SHP77 treated with DMSO at 0.1 percent for 48 hours (cell line): ENCODE data around the gene CCDC78.

Source experiments
- DNase-seq: peaks from one replicate; lab custom pipeline; 2025; lab: John Stamatoyannopoulos, UW

The CCDC78 gene

DNA sequence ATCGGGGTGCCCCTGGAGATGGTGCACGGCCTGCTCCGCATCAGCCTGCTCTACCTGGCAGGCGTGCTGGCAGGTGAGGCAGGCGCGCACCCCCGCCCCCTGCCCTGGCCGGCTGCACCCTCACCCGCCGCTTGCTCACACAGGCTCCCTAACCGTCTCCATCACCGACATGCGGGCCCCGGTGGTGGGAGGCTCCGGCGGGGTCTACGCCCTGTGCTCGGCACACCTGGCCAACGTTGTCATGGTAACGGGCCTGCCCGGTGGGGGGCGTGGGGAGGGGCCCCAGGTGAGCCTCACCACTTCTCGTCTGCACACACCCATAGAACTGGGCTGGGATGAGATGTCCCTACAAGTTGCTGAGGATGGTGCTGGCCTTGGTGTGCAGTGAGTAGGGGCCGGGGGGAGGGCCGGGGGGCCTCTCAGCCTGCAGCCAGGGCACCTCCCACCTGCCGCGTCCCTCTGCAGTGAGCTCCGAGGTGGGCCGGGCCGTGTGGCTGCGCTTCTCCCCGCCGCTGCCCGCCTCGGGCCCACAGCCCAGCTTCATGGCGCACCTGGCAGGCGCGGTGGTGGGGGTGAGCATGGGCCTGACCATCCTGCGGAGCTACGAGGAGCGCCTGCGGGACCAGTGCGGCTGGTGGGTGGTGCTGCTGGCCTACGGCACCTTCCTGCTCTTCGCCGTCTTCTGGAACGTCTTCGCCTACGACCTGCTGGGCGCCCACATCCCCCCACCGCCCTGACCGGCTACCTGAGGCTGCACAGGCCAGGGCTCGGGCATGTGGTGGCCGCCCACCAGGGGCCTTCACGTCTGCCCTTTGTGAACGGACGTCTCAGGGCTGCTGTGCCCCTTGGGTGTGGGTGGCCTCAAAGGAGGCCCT is 48.7 kb downstream of the CCDC78 start:
- DNase-seq, result no peak

DNA sequence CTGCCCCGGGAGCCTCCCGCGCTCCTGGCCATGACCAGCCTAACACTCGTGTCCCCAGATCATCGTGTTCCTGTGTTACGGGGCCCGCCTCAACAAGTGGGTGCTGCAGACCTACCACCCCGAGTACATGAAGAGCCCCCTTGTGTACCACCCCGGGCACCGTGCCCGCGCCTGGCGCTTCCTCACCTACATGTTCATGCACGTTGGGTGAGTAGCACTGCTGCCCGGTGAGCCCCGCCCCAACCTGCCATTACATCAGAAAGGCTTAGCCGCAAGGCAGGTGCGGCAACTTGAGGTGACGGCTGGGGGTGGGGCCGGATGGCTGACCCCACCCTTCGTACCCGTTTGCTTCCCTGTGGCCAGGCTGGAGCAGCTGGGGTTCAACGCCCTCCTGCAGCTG is 49.3 kb downstream of the CCDC78 start:
- DNase-seq, result no peak

DNA sequence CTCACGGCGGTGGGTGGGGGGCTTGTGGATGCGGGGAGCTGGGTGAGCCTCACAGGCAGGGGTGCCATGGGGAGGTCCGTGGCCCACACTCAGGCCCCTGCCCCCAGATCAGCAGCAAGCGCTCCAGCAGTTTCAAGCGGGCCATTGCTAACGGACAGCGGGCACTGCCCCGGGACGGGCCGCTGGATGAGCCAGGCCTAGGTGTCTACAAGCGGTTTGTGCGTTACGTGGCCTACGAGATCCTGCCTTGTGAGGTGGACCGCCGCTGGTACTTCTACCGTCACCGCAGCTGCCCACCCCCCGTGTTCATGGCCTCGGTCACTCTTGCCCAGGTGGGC is 49.7 kb downstream of the CCDC78 start:
- DNase-seq, result no peak

DNA sequence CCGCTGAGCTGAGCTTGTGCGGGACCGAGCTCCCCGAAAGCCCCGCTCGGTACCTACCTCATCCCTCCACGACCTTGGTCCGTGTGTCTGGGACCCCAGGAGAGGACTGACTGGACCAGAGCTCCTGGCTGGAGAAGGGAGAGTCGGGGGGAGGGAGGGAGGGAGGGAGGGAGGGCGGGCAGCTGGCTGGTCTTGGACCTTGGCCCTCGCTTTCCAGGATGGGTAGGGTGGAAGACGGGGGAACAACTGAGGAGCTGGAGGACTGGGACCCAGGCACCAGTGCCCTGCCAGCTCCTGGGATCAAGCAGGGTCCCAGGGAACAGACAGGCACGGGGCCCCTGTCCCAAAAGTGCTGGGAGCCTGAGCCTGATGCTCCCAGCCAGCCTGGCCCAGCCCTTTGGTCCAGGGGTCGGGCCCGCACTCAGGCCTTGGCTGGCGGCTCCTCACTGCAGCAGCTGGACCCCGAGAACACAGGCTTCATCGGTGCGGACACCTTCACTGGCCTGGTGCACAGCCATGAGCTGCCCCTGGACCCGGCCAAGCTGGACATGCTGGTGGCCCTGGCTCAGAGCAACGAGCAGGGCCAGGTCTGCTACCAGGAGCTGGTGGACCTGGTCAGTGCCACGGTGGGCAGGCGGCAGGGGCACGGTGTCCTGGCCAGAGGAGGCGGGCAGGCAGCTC is 50.2 kb downstream of the CCDC78 start:
- no peak for DNase-seq

DNA sequence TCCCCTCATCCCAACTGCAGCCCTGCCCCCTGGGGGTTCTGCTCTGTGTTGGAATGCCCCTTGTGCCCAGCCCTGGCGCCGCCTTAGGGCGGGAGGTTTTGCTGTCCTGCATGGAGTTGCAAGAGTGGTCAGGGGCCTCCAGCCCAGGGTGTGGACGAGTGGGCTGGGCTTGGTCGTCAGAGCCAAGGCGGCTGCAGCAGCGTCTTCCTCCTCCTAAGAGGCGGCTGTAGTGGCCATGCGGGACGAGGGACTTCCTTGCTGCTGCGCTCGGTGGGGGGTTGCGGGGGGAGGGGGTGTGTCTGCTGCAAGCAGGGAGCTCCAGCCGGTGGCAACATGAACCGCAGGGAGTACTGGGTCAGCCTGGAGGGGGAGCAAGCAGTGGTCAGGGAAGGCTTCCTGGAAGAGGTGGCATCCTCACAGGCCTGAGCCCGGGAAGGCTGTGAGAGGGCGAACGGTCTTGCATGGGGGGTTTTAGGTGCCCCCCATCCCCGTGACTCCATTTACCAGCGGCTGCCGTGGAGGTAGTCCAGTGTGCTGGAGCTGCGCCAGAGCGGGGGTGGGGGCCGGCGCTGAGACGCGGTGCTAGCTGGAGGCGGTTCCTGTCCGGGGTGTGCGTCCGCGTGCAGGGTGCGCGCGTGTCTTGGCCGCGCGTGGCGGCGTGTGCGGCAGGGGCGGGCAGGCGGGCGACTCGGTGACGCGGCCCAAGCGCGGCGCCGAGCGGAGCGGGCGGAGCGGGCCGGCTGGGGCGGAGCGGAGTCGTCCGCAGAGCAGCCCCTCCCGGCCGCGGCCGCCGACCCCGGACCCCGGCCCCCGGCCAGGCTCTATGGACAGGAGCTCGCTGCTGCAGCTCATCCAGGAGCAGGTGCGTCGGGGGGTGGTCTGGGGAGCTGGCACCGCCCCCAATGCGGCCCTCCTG is 51.0 kb downstream of the CCDC78 start, which contains the start of gene RHBDL1:
TSS of gene RHBDL1 (plus strand) at position 704 of the 916 bp plus-strand sequence. CDS start at position 824, 120 bp downstream.
- DNase-seq, result no peak

DNA sequence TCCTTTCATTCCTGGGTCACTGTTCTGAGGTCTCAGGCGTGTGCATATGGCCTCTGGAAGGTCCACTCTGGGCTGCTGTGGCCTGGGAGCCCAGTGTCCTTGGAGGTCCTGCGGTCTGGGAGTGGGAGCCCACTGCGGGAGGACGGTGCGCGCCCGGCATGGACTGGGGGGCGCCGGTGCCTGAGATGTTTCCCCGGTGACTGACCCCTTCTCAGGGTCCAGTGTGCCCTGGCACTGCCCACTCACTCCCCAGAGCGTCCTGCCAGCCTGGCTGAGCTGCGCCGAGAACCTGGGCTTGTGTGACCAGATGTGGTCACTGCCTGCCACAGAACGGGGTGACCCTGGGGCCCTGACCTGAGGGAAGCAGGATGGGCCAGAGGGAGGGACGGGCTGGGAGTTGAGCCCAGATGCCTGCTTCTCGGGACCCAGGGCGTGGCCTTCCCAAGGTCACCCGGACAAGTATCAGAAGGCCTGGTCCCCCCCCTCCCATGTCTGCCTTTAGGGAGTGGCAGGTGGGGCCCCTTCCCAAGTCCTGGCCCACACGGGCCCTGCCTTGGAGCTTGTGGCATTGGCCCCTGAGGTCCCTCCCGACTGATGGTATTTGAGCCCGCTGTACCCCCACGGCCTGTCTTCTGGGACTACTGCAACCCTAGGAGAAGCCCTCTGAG is 51.9 kb downstream of the CCDC78 start:
- no peak for DNase-seq

DNA sequence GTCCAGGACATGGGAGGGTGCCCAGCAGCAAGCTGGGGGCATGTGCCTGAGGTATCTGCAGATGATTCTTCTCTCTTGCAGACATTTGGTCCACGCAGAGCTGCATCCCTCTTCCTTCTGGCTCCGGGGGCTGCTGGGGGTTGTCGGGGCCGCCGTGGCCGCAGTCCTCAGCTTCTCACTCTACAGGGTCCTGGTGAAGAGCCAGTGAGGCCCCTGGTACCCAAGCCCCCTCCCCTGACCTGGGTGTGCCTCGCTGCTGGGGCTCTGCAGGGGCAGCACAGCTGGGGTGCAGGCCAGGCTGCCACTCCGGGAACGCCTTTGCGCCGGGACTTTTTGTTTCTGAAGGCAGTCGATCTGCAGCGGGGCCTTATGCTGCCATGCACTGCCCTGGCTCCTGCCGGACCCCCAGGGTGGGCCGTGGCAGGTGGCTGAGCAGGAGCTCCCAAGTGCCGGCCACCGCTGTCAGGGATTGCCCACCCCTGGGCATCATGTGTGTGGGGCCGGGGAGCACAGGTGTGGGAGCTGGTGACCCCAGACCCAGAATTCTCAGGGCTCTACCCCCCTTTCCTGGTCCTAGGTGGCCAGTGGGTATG is 52.7 kb downstream of the CCDC78 start:
- DNase-seq, result no peak

DNA sequence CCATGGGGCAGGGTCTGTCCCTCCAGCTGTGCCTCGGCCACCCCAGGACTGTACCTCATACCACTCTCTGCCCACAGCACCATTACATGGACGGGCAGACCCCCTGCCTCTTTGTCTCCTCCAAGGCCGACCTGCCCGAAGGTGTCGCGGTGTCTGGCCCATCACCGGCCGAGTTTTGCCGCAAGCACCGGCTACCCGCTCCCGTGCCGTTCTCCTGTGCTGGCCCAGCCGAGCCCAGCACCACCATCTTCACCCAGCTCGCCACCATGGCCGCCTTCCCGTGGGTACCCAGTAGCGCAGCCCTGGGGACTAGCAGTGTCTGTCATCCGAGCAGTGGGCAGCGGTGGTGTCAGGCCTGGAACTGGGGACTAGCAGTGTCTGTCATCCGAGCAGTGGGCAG is 53.4 kb downstream of the CCDC78 start:
- DNase-seq, result no peak
